ENCODE results near the gene CSF3.

Gene CSF3

DNA sequence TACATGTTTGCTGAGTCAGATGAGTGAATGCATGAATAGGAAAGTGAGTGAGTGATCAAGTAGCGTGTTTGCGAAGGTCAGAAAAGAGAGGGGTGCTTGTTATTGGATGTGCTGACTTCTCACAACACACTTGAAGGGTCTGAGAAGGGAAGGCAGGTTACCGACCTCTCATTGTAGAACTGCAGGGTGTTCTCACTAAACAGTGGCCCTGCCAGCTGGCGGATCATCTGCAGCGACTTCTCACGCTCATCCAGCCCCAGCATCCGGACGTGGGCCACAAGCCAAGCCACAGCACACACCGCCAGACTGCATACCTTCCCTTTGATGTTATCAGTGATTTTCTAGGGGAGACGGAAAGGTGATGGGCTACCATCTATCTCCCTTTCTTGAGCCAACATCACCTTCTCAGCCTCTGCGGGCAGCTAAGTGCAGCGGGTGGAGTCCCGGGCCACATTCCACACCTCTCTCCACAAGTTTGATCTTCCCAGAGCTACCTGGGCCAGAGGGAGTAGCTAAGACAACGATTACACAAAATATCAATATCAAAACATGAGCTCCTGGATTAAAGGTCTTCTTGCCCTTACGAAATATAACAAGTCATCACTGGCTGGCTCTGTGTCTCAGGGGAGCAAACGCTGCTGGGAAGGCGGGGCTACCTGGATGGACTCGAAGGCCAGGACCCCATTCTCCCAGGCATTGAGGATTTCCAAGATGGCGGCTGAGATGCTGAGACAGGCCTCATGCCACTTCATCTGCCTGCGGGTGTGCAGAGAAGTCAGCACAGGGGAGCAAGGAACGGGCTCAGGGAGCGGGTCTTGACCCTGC is 11.0 kb downstream of the CSF3 start:
- peak; percentile 56 for DNase-seq

DNA sequence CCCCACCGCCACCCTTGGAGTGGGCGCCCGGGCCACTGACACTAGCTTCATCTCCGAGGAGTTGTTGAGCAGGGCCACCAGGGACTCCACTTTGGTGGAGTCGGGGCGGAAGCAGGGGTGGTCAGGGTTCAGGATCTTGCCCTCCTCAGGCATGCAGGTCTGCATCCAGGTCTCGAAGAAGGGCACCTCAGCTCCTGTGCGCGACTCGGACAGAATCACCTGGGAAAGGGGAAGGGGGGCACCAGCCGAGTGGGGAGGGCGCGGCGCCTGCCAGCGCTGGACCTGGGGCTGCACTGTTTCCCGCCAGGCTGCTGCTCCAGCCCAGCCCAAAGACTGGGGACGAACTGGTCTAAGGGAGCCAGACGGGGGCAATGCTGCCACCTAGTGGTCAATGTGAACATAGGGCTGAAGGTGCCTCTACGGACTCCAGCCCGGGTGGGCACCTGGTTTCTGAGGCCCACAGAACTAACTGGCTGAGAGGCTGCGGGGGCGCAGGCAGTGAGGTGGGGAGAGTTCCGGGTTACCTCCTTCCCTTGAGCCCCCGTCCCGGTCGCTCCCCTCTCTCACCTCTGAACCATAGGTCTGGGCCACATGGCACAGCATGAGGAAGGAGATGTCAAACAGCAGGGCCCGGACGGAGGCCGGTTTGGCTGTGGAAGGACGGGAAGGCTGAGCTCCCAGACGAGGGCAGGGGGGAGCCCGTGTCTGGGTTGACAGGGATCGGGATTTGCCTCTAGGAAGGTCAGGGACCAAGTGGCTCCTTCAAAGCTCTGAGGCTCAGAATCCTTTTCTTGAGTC is 11.8 kb downstream of the CSF3 start:
- DNase-seq = peak; percentile 59

DNA sequence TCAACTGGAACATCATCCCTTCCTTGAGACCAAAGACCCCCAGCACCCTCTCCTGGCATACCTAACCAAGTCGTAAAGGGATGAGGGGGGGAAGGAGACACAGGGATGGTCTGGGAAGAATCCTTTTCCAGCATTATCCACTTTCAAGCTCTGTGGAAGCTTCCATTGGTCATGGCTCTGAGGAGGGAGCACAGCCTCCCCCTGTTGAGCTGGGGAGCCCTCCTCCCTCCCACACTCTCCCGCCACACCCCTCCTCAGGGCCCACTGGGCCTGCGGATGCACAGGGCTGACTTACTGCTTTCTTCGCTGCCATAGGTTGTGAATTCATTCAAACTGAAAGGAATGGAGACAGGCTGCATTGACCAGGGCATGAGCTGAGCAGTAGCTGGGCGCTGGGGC is 12.4 kb downstream of the CSF3 start:
- DNase-seq = no peak

DNA sequence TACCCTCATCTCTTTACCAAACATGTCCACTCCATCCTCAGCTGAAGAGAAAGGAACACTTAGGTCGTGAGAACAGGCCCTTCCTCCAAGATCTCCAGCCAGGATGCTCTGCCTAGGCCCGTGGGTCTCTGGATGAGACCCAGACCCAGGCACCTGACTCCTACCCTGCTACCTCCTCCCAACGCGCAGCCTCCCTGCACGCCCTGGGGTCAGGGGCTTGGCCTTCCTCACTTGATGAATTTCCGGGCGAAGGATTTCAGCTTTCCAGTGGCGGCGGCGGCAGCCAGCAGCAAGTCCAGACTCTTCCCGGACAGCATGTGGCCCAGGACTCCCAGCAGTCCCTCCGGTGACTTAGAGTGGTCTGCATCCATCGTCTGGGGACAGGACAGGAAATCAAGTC is 13.4 kb downstream of the CSF3 start:
- no peak for DNase-seq

DNA sequence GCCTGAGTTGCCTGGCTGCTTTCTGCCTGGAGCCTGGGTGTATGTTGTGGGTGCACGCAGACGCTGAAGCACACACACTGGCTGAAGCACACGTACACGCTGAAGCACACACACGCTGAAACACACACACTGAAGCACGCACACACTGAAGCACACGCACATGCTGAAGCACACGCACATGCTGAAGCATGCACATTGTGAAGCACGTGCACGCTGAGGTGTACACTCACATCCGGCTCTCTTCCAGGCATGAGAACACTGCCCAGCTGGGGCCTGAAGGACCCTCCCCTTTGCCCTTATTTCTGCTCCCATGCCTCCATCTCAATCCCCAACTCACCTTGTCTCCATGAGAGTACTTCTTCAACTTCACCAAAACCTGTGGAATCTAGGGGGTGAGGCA is 16.5 kb downstream of the CSF3 start:
- DNase-seq = no peak

DNA sequence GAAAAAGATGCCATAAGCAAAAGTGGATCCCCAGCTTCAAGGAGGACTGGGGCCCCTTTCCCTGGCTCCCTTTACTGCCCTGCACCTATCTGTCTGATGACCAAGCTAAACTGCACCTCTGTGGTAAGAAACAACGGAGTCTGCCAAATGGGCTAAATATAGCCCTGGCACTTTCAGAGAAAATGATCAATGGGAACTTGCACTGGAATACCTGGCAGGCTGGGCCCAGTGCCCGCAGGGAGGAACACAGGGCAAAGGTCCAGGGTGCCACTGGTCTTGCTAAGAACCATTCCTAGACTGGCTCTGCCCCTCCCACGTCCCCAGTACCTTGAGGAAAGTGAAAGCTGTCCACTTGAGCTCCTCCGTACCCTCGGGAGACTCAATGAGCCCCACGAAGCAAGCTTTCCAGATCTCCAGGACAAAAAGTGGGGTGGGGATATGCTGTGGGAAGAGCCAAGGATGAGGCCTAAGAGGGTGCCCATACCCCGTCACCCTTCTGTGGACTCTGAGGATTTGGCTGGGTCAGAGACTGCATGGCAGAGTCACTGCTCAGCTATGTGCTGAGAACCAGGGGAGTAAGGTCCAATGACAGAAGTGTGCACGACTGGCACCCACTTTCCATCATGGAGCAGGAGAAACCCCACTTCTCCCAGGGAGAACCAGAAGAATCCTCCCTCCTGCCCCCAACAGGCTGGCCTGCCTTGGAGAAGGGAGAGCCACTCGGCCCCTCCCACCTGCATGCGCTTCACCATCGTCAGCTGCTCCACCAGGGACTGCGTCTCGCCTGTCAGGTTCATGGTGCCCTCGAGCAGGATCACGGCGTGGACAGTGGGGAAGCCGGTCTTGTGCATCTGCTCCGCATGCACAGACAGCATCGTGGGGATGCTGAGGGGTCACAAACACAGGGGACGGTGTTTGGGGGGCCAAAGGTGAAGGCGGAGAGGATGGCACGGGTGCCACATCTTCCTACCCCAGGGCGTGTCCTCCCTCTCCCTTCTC is 17.4 kb downstream of the CSF3 start:
- DNase-seq = no peak

DNA sequence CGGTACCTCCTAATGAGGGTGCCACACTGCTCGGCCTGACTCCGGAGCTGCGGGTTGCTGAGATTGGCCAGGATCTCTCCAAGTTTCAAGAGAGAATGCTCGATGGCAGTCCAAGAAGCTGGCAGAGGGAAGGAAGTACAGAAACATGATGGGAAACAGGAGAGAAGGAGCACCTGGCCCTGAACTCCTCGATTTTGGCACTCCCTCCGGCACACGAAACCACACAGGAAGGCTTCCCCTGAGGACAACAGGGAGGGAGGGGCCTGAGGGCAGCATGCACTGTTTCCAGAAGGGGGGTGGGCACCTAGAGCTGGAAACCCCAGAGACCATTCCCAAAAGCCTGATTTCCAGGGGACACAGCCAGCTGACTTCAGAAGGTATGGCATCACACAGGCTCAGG is 18.1 kb downstream of the CSF3 start:
- DNase-seq = no peak

DNA sequence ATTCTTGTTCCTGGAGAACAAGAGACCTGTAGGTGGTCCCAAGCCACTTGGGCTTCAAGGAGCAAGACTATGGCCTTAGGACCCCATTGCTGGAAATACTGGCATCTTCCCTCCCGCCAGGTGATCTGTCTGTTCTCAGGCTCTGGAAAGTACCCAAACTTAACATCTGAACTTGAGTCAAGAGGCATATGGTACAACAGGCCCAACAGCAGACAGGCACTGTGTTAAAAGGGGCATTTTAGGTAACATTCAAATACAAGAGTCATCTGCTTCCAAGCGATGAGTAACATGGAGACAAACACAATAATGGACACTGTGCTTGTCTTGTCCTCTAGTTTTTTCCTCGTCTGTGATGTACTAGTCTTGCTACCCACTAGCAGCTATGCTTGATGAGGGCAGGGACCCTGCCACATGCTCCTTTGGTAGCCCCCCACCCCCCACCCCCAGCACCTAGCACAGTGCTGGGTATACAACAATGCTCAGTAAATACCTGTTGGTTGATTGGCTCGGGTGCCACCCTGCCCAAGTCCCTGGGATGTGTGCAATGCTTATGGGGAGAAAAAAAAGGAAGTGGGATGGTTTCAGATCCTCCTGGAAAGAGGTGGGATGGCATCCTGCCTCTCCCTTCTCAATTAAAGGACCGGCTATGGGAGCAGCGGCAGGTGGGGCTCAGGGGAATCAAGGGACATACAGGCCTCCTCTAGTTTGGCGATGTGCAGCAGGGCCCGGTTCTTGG is 19.4 kb downstream of the CSF3 start:
- no peak for DNase-seq

DNA sequence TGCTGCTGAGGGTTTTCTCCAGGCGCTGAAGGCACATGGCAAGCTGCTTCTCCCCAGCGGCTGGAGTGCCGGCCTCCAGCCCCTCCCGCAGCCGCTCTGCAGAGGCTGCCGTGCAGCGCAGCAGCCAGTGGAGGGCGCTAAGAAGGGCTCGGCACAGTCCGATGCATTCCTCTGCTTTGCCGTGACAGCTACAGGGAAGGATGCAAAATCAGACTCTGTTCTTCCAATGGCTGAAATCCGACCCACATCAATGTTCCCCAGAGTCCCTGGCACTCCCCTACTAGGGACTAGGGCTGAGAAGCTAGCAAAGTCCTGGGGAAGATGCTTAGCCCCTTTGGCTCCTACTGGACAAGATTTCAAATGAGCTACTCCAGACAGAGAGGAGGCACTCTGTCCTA is 19.9 kb downstream of the CSF3 start:
- DNase-seq = no peak

DNA sequence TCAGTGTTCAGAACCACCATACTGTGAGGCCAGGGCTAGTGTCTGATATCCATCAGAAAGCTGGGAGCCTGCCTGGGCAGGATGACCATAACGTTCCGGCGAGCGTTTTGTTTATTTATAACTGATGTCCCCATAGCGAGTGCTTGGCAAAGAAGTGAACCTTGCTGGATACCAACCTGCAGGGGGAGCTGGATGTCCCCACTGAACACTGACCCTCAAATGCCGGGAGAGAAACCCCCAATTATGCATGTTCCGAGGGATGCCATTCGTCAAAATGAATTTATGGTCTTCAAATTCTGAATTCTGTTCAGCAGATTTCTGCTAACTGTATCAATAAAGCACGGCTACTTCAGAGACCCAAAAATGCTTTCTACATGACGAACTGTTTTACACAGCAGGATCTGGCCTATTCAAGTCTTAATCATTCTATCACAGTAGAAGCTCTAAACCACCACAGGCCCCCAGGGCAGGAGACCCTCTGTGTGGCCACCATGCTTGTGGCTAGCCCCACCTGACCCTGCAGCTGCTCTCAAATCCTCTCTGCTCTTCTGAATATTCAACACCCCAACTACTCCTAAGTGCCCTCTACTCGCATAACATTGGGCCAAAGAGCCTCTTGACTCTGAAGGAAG is 23.8 kb downstream of the CSF3 start:
- DNase-seq = no peak

DNA sequence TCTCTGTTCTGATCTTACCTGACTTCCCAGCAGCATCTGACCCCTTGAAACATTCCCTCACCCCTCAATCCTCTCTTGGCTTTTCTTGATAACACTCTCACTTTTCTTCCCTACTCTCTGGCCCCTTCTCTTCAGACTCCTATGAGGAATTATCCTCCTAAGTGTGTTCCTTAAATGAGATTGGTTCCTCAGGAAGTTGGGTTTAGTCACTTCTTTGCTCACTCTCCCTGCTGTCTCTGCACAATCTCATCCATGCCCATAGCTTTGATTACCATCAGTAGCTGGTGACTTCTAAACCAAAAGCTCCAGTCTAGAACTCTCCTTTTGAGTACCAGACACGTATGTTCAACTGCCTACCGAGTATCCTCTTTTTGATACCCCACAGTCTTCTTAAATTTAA is 26.0 kb downstream of the CSF3 start:
- DNase-seq = no peak

DNA sequence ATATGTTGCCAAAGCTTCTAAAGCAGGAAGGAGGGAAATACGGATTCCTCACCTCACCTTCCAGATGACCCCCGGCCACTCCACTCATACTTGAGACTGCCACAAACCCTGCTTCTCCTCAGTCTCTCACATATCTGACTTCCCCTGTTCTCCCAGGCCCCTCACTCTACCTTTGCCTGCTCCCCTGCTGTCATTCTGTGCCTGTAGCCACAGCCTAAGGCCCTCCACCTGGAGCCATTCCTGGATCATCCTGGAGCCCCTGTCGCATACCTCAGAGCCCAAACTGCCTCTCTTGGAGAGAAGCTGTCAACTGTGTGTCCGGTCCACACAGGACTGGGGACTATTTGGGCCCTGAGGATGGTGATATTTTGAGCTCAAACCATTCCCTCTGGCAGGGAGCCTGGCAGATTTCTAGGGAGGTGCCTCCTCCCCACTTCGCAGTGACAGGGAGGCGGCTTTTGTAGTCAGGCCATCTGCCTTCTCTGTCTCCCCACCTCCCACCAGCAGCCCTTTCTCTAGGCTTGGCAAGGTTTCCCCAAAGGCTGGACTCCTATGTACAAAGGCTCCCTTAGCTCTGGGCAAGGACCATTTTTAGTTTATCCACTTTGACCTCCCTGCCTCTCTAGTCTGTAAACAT is 41.3 kb downstream of the CSF3 start:
- no peak for DNase-seq

DNA sequence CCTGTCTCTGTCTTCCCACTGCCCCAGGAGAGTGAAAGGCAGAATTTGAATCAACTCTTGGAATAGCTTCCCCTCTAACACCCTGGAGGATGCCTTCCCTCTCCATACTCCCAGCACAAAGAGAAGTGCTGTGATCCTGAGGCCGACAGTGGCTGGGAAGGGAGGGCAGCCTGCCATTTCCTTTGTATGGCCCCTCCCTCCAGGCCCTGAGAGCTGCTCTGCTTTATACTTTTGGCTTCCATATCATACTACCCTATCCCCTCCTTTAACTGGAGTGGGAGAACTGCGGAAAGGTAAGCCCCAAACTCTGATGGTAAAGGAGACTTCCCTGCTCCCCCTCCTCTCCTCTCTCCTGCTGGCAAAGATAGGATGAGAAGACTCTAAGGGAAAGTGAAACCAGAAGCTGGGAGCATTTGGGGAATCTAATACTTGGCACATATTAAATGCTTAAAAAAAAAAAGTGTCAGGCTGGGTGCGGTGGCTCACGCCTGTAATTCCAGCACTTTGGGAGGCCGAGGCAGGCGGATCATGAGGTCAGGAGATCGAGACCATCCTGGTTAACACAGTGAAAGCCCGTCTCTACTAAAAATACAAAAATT is 43.0 kb downstream of the CSF3 start:
- no peak for DNase-seq

DNA sequence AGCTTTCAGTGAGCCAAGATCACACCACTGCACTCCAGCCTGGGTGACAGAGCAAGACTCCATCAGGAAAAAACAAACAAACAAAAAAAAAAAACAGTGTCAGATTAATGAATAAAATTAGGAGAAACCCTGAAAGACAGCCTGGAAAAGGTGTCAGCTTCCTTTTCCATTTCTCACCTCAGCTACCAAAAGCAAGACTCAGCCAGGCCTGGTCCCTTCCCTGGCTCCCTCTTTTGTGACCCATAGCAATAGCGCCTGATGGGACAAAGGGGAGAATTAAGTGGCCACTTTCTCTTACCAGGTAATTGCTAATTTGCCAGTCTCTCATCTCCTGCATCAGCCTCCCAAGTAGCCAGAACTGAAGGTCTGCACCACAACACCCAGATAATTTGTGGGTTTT is 43.6 kb downstream of the CSF3 start:
- no peak for DNase-seq

DNA sequence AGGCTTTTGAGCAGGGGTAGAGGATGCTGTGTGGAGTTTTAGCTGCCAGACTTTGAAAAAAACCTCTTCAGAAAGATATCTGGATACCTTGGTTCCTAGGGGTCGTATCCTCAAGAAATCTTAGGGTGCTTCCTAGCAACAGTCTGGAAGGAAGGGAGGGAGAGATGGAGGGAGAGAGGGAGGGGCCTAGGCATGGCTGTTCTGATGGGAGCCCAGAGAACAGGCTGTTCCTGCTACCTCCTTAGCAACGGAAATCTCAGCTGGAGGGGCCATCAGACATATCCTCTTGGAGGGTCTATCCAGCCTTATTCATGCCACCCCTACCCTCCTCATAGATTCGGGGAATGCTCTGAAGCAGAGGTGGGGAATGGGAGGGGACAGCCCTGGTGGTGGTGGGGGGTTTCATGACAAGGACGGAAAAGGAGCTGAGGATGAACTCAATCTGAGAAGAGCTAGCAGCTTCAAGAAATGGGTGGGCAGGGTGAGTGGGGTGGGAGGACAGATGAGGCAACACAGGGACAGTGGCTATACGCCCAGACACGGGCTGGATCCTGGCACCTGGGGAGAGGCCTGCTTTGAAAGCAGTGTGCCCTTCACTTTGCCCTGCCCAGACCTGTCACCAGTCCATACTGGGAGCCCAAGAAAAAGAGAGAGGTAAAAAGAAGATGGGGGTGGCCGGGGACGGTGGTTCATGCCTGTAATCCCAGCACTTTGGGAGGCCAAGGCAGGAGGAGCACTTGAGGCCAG is 44.7 kb downstream of the CSF3 start:
- DNase-seq = no peak

DNA sequence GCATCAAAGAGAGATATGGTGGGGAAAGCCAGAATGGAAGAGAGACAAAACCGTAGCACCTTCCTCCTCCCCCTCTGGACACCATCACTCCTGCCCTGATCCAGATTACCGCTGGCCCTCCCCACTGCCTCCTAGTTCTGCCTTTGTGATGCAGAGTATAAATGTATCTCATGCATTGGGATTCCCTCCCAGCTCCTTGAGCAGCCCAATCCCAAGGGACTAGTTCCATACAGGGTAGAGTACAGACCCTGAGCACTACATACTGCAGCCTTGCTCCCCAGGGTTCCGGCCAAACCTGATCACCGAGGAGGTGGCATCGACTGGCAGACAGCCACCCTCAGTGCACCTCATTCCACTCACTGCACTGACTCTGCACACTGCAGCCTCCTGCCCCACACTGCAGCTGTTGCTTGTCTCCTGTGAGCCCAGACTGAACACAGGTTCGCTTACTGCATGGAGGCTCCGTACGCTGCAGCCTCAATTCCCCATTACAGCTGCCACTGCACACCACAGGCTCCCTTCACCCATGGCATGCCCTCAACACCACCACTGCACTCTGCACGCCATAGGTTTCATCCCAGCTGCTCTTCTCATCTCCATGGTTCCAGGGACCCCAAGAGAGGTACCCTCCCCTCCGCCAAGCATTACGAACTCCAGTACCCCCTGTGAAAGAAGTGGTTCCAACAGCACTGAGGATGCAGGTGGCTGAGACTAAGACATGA is 45.8 kb downstream of the CSF3 start:
- DNase-seq = no peak

DNA sequence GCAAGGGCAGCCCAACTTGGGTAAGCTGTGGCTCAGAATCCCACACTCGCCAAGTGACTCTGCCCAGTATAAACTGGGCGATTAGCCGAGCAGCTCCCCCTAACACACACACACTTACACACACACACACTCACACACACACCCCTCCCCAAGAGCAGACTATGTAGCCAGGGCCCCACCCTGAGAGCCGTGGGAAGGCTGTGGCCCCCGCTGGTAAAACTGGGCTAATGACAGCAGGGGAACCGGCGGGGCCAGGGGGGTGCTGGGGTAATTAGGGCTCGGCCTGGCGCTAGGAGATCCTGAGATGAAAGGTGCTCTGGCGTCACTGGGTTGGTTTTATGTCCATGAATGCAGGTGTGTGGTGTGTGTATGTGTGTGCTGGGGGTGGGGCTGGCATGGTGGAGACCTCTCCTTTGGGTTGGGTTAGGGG is 46.4 kb downstream of the CSF3 start:
- DNase-seq = no peak

DNA sequence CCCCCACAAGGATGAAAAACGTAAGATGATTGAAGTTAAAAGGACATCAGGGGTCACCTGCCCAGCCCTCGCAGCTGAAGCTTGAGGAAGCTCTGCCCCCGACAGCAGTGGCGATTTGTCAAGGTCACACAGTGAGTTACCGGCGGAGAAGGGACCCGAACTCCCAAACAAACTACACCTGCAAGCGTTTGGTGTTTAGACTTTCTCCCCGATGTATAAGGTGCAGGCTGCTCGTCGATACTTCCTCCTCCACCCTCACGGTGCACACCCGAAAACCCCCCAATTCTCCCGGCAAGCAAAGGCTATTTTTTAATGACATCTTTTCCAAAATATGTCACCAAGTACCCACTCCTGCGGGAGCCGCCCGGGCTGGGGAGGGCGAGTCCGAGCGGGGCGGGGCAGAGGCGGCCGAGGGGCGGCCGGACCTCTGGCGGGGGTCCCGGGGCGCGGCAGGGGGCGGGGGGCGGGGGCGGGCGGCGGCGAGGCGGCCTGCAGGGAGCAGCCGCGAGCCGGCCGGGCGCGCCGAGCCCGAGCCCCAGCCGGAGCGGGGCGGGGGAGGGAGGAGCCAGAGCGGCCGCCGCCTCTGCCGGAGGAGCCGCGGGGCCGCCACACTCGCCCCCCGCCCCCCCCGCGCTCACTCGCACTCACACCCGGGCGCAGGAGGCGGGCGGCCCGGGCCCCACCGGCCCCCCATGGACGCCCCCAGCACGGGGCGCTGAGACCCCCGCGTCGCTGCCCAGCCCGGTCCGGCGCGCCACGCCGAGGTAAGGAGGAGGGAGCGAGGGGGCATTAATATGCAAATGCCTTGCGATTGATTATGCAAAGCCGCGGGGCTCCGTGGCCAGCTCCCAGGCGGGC is 47.3 kb downstream of the CSF3 start, which contains the start of gene THRA:
Gene THRA, plus strand, starts transcription at position 637 of the 858 bp plus-strand sequence. CDS start 11,524 bp downstream, outside the sequence.
- no peak for DNase-seq

All from SHP77 treated with DMSO at 0.1 percent for 48 hours (cell line).